HCT116 (cell line): Measurements from ENCODE around the gene FAR2. TPM values are rescaled to one million over a fixed set of nuclear protein-coding genes. Genes with fewer than 3 reads are reported as not detected.

Source experiments
- ATAC-seq: fragments of 200-7000 bp; cut with Tn5 transposase; 2 replicates; pipeline ENCODE4 v1.9.1; 2020; ENCODE audit warnings: mild to moderate bottlenecking, moderate library complexity
- BruUV-seq: library from RNA; stranded (reverse); fragments of 400-500 nt; replicated peaks from 2 replicates; lab custom pipeline; 2021; lab: Mats Ljungman, UMichigan
- CTCF ChIA-PET: fragments of 300-600 bp; sonication (Branson Sonifier 250); formaldehyde crosslinking; loops from one replicate; lab custom pipeline; 2021; ENCODE audit warnings: antibody characterized with exemption; lab: Charles Lee
- POLR2A ChIA-PET: fragments of 300-600, 350-600 bp; sonication (Branson Sonifier 250); formaldehyde crosslinking; loops from one replicate; lab custom pipeline; 2021; ENCODE audit warnings: antibody characterized with exemption; lab: Charles Lee
- RAD21 ChIA-PET, 2 experiments: fragments of 300-600 bp; sonication (Branson Sonifier 250); formaldehyde crosslinking; loops; one replicate each; lab custom pipeline; 2023; ENCODE audit warnings: low total read pairs in 2 of 2; ENCODE audit not compliant: uncharacterized antibody in 2 of 2, unreplicated experiment in 2 of 2, low non-redundant PET in 1 of 2; lab: Charles Lee
- DNase-seq: peaks from one replicate; pipeline ENCODE4 v3.0.0-alpha.2; 2010; ENCODE audit warnings: low read depth, low spot score
- H2AFZ ChIP-seq: fragments of 200-600 bp; shearing (Covaris generic), sonication (generic); 2 replicates; pipeline ENCODE4 v1.6.1; 2017; ENCODE audit warnings: low read depth, mixed run types, mixed read lengths, antibody characterized with exemption, low read length; ENCODE audit not compliant: poor library complexity, severe bottlenecking
- H3K27ac ChIP-seq: 2 replicates; pipeline ENCODE4 v1.5.1; 2012; ENCODE audit warnings: low read depth, low read length
- H3K27me3 ChIP-seq: fragments of 200-600 bp; sonication (generic); 2 replicates; pipeline ENCODE4 v1.6.1; 2016; ENCODE audit warnings: mixed run types, low read length, mixed read lengths; ENCODE audit not compliant: insufficient read depth
- H3K36me3 ChIP-seq, 2 experiments: fragments of 200-500 bp in 1 of 2; fragments of 200-600 bp in 1 of 2; sonication (Bioruptor generic) in 1 of 2; sonication (generic) in 1 of 2; 2 replicates each; pipeline versions ENCODE4 v1.5.1 to v1.6.1; 2014 to 2016; ENCODE audit warnings: low read length in 2 of 2, inconsistent platforms in 1 of 2, mixed read lengths in 1 of 2, mixed run types in 1 of 2; ENCODE audit not compliant: insufficient read depth in 2 of 2, control insufficient read depth in 1 of 2
- H3K4me1 ChIP-seq, 2 experiments: fragments of 200-600 bp in 1 of 2; sonication (generic) in 1 of 2; 2 replicates each; pipeline versions ENCODE4 v1.5.1 to v1.6.1; 2012 to 2017; ENCODE audit warnings: low read length in 2 of 2, inconsistent platforms in 1 of 2, mild to moderate bottlenecking in 1 of 2, mixed read lengths in 1 of 2, mixed run types in 1 of 2, moderate library complexity in 1 of 2; ENCODE audit not compliant: insufficient read depth in 2 of 2, control insufficient read depth in 1 of 2
- H3K4me2 ChIP-seq: fragments of 200-600 bp; sonication (generic); 2 replicates; pipeline ENCODE4 v1.6.1; 2017; ENCODE audit warnings: mixed run types, low read length, mixed read lengths
- H3K4me3 ChIP-seq, 2 experiments: fragments of 200-600 bp in 1 of 2; sonication (generic) in 1 of 2; replicated peaks in 1 of 2; 2 replicates each; pipeline ENCODE4 v1.5.1; 2011 to 2016; ENCODE audit warnings: low read length in 2 of 2, control low read depth in 1 of 2, low read depth in 1 of 2, mild to moderate bottlenecking in 1 of 2, mixed read lengths in 1 of 2, mixed run types in 1 of 2
- H3K79me2 ChIP-seq: fragments of 200-600 bp; sonication (generic); 2 replicates; pipeline ENCODE4 v1.6.1; 2017; ENCODE audit warnings: mild to moderate bottlenecking, mixed run types, low read length, moderate library complexity, mixed read lengths; ENCODE audit not compliant: insufficient read depth
- H3K9ac ChIP-seq: fragments of 200-600 bp; sonication (generic); 2 replicates; pipeline ENCODE4 v1.6.1; 2016; ENCODE audit warnings: low read length, mixed read lengths
- H3K9me2 ChIP-seq: fragments of 200-600 bp; sonication (generic), shearing (Covaris generic); 2 replicates; pipeline ENCODE4 v1.6.1; 2017; ENCODE audit warnings: mixed run types, mild to moderate bottlenecking, moderate library complexity; ENCODE audit not compliant: insufficient read depth
- H3K9me3 ChIP-seq, 2 experiments: fragments of 200-500 bp in 1 of 2; fragments of 200-600 bp in 1 of 2; sonication (Bioruptor generic) in 1 of 2; sonication (generic) in 1 of 2; 2 replicates each; pipeline ENCODE4 v1.6.1; 2014 to 2017; ENCODE audit warnings: low read length in 2 of 2, mixed read lengths in 2 of 2, inconsistent platforms in 1 of 2, low read depth in 1 of 2, mild to moderate bottlenecking in 1 of 2, mixed run types in 1 of 2, moderate library complexity in 1 of 2; ENCODE audit not compliant: control insufficient read depth in 1 of 2, insufficient read depth in 1 of 2
- H4K20me1 ChIP-seq: fragments of 200-600 bp; sonication (generic), shearing (Covaris generic); 2 replicates; pipeline ENCODE4 v1.6.1; 2017; ENCODE audit warnings: mixed run types, mild to moderate bottlenecking, moderate library complexity; ENCODE audit not compliant: insufficient read depth
- ATF3 ChIP-seq: IDR thresholded peaks from 2 replicates; pipeline ENCODE4 v1.6.1; 2012
- CBX3 ChIP-seq: IDR thresholded peaks from 2 replicates; pipeline ENCODE4 v1.6.1; 2012; ENCODE audit warnings: low read depth
- CEBPB ChIP-seq: IDR thresholded peaks from 2 replicates; pipeline ENCODE4 v1.6.1; 2012; ENCODE audit warnings: low read depth
- EZH2 ChIP-seq: fragments of 200-600 bp; sonication (generic); IDR thresholded peaks from 2 replicates; pipeline ENCODE4 v1.6.1; 2017; ENCODE audit warnings: antibody characterized with exemption, mixed run types
- EZH2phosphoT487 ChIP-seq: fragments of 200-600 bp; IDR thresholded peaks from 2 replicates; pipeline ENCODE4 v1.6.1; 2018; ENCODE audit warnings: antibody characterized with exemption, borderline replicate concordance
- FOSL1 ChIP-seq: IDR thresholded peaks from 2 replicates; pipeline ENCODE4 v1.6.1; 2012; ENCODE audit warnings: low read depth
- MAX ChIP-seq: IDR thresholded peaks from 2 replicates; pipeline ENCODE4 v1.6.1; 2012
- RAD21 ChIP-seq: IDR thresholded peaks from 2 replicates; pipeline ENCODE4 v1.6.1; 2012; ENCODE audit warnings: low read depth, mild to moderate bottlenecking
- REST ChIP-seq: IDR thresholded peaks from 2 replicates; pipeline ENCODE4 v1.6.1; 2012; ENCODE audit warnings: low read depth
- SP1 ChIP-seq: IDR thresholded peaks from 2 replicates; pipeline ENCODE4 v1.6.1; 2012; ENCODE audit warnings: low read depth
- SRF ChIP-seq: IDR thresholded peaks from 2 replicates; pipeline ENCODE4 v1.6.1; 2012; ENCODE audit warnings: low read depth
- YY1 ChIP-seq: IDR thresholded peaks from 2 replicates; pipeline ENCODE4 v1.6.1; 2011; ENCODE audit warnings: low read length, low read depth, moderate library complexity, mild to moderate bottlenecking; ENCODE audit not compliant: insufficient replicate concordance; ENCODE audit errors: extremely low read depth
- ZBTB33 ChIP-seq: IDR thresholded peaks from 2 replicates; pipeline ENCODE4 v1.6.1; 2011; ENCODE audit warnings: mild to moderate bottlenecking, low read length, moderate library complexity; ENCODE audit not compliant: insufficient replicate concordance; ENCODE audit errors: extremely low read depth
- ZNF274 ChIP-seq: fragments of 200-500 bp; sonication (Bioruptor generic); IDR thresholded peaks from 2 replicates; pipeline ENCODE4 v1.6.1; 2014; ENCODE audit warnings: mild to moderate bottlenecking, low read depth, low read length, inconsistent platforms
- intact Hi-C: fragments of 100-400 bp; cut with micrococcal nuclease; formaldehyde crosslinking; loops from 2 replicates; pipeline ENCODE4 v1.10.0; 2022
- total RNA-seq: library from RNA; stranded (reverse); gene quantifications from one replicate; pipeline ENCODE4 v1.2.1, GENCODE V29; 2021; ENCODE audit not compliant: unreplicated experiment

Gene FAR2
- total RNA-seq, 1 experiment from 2014 or later = 9.7 TPM

GRCh38 chr12:29201296-29201695, 52.2 kb downstream of the FAR2 start:
- no peaks in the 10 kb centered on the region for H3K36me3 ChIP-seq
- no peaks in the 10 kb centered on the region for H4K20me1 ChIP-seq
- no TSS peak for BruUV-seq
- H3K9me3 ChIP-seq = no peaks in the 10 kb centered on the region
- CTCF ChIA-PET = no interaction called here
- TF ChIP-seq CBX3 (no peak), CEBPB (no peak), REST (no peak), FOSL1 (no peak), SP1 (no peak), EZH2 (no peak), EZH2phosphoT487 (no peak), YY1 (no peak), ZBTB33 (no peak), MAX (no peak), SRF (no peak), RAD21 (no peak), ZNF274 (no peak), ATF3 (no peak)
- H3K9ac ChIP-seq = no peak overlapping the region
- ATAC-seq = no peak
- H3K27me3 ChIP-seq = no peaks in the 10 kb centered on the region
- no peak for DNase-seq
- H3K27ac ChIP-seq = no peak overlapping the region
- RAD21 ChIA-PET = no interaction called here
- POLR2A ChIA-PET = no interaction called here
- intact Hi-C loops = no loop called here
- no peaks in the 10 kb centered on the region for H3K4me1 ChIP-seq
- no peak overlapping the region for H3K4me3 ChIP-seq
- H3K4me2 ChIP-seq = no peak overlapping the region
- H2AFZ ChIP-seq = no peak overlapping the region
- no peaks in the 10 kb centered on the region for H3K9me2 ChIP-seq
- no peaks in the 10 kb centered on the region for H3K79me2 ChIP-seq
